Esophagus (tissue), 2 donors: Measurements from ENCODE around the gene STUB1. TPM values are rescaled to one million over a fixed set of nuclear protein-coding genes. Genes with fewer than 3 reads are reported as not detected.

Experiments used
- H3K27ac ChIP-seq, 2 donors: one replicate each; pipeline ENCODE4 v1.5.1; 2013; ENCODE audit warnings: low read depth in 2 of 2, mild to moderate bottlenecking in 2 of 2, inconsistent platforms in 1 of 2, low read length in 1 of 2, moderate library complexity in 1 of 2
- H3K27me3 ChIP-seq, 2 donors: one replicate each; pipeline ENCODE4 v1.6.1; 2013; ENCODE audit warnings: low read length in 2 of 2, control low read depth in 1 of 2, mild to moderate bottlenecking in 1 of 2; ENCODE audit not compliant: insufficient read depth in 2 of 2, control insufficient read depth in 1 of 2
- H3K36me3 ChIP-seq, 2 donors: one replicate each; pipeline ENCODE4 v1.6.1; 2013; ENCODE audit warnings: low read length in 1 of 2; ENCODE audit not compliant: control insufficient read depth in 2 of 2, insufficient read depth in 2 of 2
- H3K4me1 ChIP-seq, 2 donors: one replicate each; pipeline ENCODE4 v1.6.1; 2013; ENCODE audit warnings: low read length in 1 of 2; ENCODE audit not compliant: control insufficient read depth in 2 of 2, insufficient read depth in 2 of 2
- H3K4me3 ChIP-seq, 2 donors: one replicate each; pipeline ENCODE4 v1.5.1; 2013; ENCODE audit warnings: low read length in 2 of 2, mild to moderate bottlenecking in 2 of 2, low read depth in 1 of 2, moderate library complexity in 1 of 2
- H3K9me3 ChIP-seq, 2 donors: one replicate each; pipeline ENCODE4 v1.6.1; 2013; ENCODE audit warnings: mild to moderate bottlenecking in 2 of 2, low read depth in 1 of 2, low read length in 1 of 2, moderate library complexity in 1 of 2; ENCODE audit not compliant: control insufficient read depth in 2 of 2, insufficient read depth in 1 of 2
- WGBS, 2 donors: extraction: QIAGEN DNeasy Blood & Tissue Kit; methylation state at CpG; one replicate each; pipeline ENCODE4 v1.1.7; 2013; 5-methylcytosine and 5-hydroxymethylcytosine counted together
- polyA plus RNA-seq, 2 donors: library from polyadenylated mRNA; stranded (reverse); fragments of 200-250 nt; gene quantifications; one replicate each; pipeline ENCODE4 v1.2.3, GENCODE V29; 2013
- donor health status: healthy with polysubstance abuse.
- donor health status: Bipolar disorder and iron deficiency.

Gene STUB1
- polyA plus RNA-seq, 2 donors, result 58.3 to 95.2 TPM

GRCh38 chr16:662597-662996 is 17.6 kb upstream of the STUB1 start:
- H3K27me3 ChIP-seq, result no peaks in the 10 kb centered on the region
- 92 to 93% methylated on average over 20 to 21 of the region's 21 CpGs for WGBS, 2 donors
- no peaks in the 10 kb centered on the region for H3K9me3 ChIP-seq
- no peak overlapping the region for H3K4me3 ChIP-seq
- H3K36me3 ChIP-seq, result peaks cover 0 to 15% of the 10 kb centered on the region in 2 donors
- H3K4me1 ChIP-seq, result peaks cover 5 to 10% of the 10 kb centered on the region in 2 donors
- H3K27ac ChIP-seq, result no peak overlapping the region

GRCh38 chr16:666572-666971 is 13.6 kb upstream of the STUB1 start:
- H3K27me3 ChIP-seq, result no peaks in the 10 kb centered on the region
- peaks cover 12 to 19% of the 10 kb centered on the region in 2 donors for H3K4me1 ChIP-seq
- H3K4me3 ChIP-seq, result no peak overlapping the region
- WGBS, 2 donors, result 75 to 84% methylated on average over 13 of the region's 13 CpGs
- peaks cover 11 to 29% of the 10 kb centered on the region in 2 donors for H3K36me3 ChIP-seq
- no peak overlapping the region for H3K27ac ChIP-seq
- H3K9me3 ChIP-seq, result no peaks in the 10 kb centered on the region

- Histone ChIP-seq H3K4me3 (no peak overlapping the region), H3K9me3 (no peaks in the 10 kb centered on the region), H3K36me3 (peaks cover 16 to 34% of the 10 kb centered on the region in 2 donors), H3K4me1 (peaks cover 12 to 19% of the 10 kb centered on the region in 2 donors), H3K27ac (peak overlapping the region; percentile 58 to 70), H3K27me3 (no peaks in the 10 kb centered on the region)
- 63 to 79% methylated on average over 22 of the region's 22 CpGs for WGBS, 2 donors
These were observed 13.0 kb upstream of the STUB1 start for GRCh38 chr16:667113-667779.

GRCh38 chr16:667780-668518 is 12.3 kb upstream of the STUB1 start, which contains the start of gene RHOT2:
RHOT2 (plus strand) TSS chr16:668132; CDS start chr16:668200, 68 bp downstream.
- Histone ChIP-seq H3K9me3 (no peaks in the 10 kb centered on the region), H3K36me3 (peaks cover 20 to 41% of the 10 kb centered on the region in 2 donors), H3K27me3 (no peaks in the 10 kb centered on the region), H3K4me3 (peak within 1 kb of the TSS; percentile 67 to 88), H3K4me1 (peaks cover 12 to 24% of the 10 kb centered on the region in 2 donors), H3K27ac (peak within 1 kb of the TSS; percentile 70 to 87)
- 1% methylated on average over 49 to 78 of the region's 78 CpGs for WGBS, 2 donors

DNA sequence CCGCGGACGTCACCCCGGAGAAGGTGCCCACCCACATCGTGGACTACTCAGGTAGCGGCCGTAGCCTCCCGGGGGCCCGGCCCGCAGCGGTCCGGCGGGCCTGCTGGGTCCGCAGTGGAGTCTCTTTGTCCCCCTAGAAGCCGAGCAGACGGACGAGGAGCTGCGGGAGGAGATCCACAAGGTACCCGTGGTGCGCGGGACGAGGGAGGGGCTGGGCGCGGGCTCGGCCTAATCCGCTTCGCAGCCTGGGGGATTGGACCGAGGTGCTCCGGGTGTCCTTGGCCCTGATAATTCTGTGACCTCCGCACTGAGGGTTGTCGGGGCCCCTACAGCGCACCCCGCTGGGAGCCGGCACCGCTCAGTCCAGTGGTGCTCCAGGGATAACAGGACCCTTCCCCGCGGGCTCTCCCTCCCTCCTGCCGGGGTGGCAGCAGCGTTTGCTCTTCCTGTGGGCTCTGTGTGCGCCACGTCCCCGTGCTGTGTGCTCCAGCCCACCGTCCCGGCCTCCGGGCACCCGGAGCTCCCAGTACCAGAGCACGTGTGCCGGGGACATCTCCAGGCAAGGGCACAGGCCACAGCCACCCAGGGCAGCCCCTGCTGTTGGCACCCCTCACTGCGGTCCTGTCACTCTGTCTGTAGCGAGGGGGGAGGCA is 11.6 kb upstream of the STUB1 start:
- H3K4me1 ChIP-seq, result peaks cover 12 to 24% of the 10 kb centered on the region in 2 donors
- H3K4me3 ChIP-seq, result peak overlapping the region; percentile 67 to 88
- no peaks in the 10 kb centered on the region for H3K27me3 ChIP-seq
- peaks cover 20 to 48% of the 10 kb centered on the region in 2 donors for H3K36me3 ChIP-seq
- H3K27ac ChIP-seq, result peak overlapping the region; percentile 70 to 87
- H3K9me3 ChIP-seq, result no peaks in the 10 kb centered on the region
- WGBS, 2 donors, result 7 to 8% methylated on average over 48 to 50 of the region's 50 CpGs

DNA sequence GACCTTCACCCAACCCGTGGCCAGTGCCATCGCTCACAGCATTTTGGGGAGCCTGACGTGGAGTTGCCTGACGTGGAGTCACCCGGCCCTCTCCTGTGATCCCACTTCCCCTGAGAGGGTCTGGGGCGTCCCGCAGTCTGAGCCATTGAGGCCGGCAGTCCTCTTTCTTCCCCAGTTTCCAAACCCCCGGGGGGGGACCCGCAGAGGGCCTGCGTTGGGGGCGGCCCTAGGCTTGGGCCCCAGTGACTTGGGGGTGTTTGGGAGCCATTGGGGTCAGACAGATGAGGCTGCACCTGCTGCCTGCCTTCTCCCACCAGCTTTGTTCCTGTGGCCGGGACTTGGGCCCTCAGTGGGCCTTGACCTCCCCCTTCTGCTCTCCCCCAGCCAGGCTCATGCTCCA is 10.5 kb upstream of the STUB1 start:
- peaks cover 20 to 55% of the 10 kb centered on the region in 2 donors for H3K36me3 ChIP-seq
- H3K4me1 ChIP-seq, result peaks cover 12 to 24% of the 10 kb centered on the region in 2 donors
- no peak overlapping the region for H3K4me3 ChIP-seq
- H3K9me3 ChIP-seq, result no peaks in the 10 kb centered on the region
- H3K27me3 ChIP-seq, result no peaks in the 10 kb centered on the region
- H3K27ac ChIP-seq, result no peak overlapping the region
- WGBS, 2 donors, result 92 to 95% methylated on average over 13 of the region's 13 CpGs

GRCh38 chr16:670485-671352 is 9.5 kb upstream of the STUB1 start:
- no peaks in the 10 kb centered on the region for H3K9me3 ChIP-seq
- WGBS, 2 donors, result 90% methylated on average over 49 to 52 of the region's 52 CpGs
- peaks cover 20 to 55% of the 10 kb centered on the region in 2 donors for H3K36me3 ChIP-seq
- H3K27ac ChIP-seq, result no peak overlapping the region
- H3K4me1 ChIP-seq, result peaks cover 17 to 31% of the 10 kb centered on the region in 2 donors
- H3K27me3 ChIP-seq, result no peaks in the 10 kb centered on the region
- H3K4me3 ChIP-seq, result no peak overlapping the region

DNA sequence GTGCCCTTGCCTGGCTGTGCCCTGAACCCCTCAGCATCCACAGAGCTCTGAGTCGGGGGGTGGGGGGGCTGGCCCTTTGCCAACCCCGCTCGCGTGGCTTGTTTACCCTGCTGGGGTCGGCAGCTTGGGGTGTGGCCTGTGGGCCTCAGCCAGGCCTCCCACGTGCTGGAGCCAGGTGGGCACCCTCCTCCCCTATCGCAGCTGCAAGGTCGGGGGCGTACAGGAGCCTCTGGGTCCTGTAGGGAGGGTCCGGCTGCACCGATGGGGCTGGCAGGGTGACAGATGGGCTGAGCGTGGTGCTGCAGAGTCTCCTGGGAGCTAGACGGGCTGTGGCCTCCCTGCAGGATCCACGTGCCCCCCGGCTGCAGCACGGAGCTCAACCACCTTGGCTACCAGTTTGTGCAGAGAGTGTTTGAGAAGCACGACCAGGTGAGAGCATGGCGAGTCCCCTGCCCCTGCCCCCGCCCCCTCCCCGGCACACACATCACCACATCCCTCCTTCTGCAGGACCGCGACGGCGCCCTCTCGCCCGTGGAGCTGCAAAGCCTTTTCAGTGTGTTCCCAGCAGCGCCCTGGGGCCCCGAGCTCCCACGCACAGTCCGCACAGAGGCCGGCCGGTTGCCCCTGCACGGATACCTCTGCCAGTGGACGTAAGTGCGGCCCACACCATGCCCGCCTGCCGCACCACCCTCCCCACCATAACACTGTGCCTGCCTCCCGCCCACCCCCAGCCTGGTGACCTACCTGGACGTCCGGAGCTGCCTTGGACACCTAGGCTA is 8.7 kb upstream of the STUB1 start:
- Histone ChIP-seq H3K9me3 (no peaks in the 10 kb centered on the region), H3K4me1 (peaks cover 18 to 36% of the 10 kb centered on the region in 2 donors), H3K27ac (no peak overlapping the region), H3K27me3 (no peaks in the 10 kb centered on the region), H3K4me3 (no peak overlapping the region), H3K36me3 (peaks cover 20 to 48% of the 10 kb centered on the region in 2 donors)
- WGBS, 2 donors, result 82 to 87% methylated on average over 35 to 40 of the region's 40 CpGs
